Endothelial cell (in vitro differentiated cells): Measurements from ENCODE around the gene ADD1. TPM values are rescaled to one million over a fixed set of nuclear protein-coding genes. Genes with fewer than 3 reads are reported as not detected.

Experiments used
- DNase-seq: peaks from one replicate; pipeline ENCODE4 v3.0.0; 2021; ENCODE audit warnings: low spot score
- H3K27ac Mint-ChIP-seq: one replicate; pipeline ENCODE4 v1.8.0; 2021; ENCODE audit warnings: mixed read lengths, inconsistent platforms; ENCODE audit not compliant: unreplicated experiment
- H3K27me3 Mint-ChIP-seq: one replicate; pipeline ENCODE4 v1.8.0; 2021; ENCODE audit warnings: mild to moderate bottlenecking, moderate library complexity, mixed read lengths, inconsistent platforms; ENCODE audit not compliant: unreplicated experiment
- H3K36me3 Mint-ChIP-seq: one replicate; pipeline ENCODE4 v1.8.0; 2021; ENCODE audit warnings: mild to moderate bottlenecking, low read depth, mixed read lengths, inconsistent platforms; ENCODE audit not compliant: unreplicated experiment
- H3K4me1 Mint-ChIP-seq: one replicate; pipeline ENCODE4 v1.8.0; 2021; ENCODE audit warnings: mild to moderate bottlenecking, mixed read lengths, inconsistent platforms; ENCODE audit not compliant: unreplicated experiment
- H3K4me3 Mint-ChIP-seq: one replicate; pipeline ENCODE4 v1.8.0; 2021; ENCODE audit warnings: mild to moderate bottlenecking, mixed read lengths, inconsistent platforms; ENCODE audit not compliant: unreplicated experiment
- H3K9me3 Mint-ChIP-seq: one replicate; pipeline ENCODE4 v1.8.0; 2021; ENCODE audit warnings: mixed read lengths, inconsistent platforms; ENCODE audit not compliant: unreplicated experiment
- total RNA-seq: library from RNA; stranded (reverse); fragmentation: NEBNext Ultra II Directional; extraction: Animal tissue kit (Norgen Biotek cat#: 25700); gene quantifications from one replicate; pipeline ENCODE4 v1.2.1, GENCODE V29; 2021; ENCODE audit not compliant: unreplicated experiment
- TF ChIP-seq, protein P1 (sequence below): fragments of 200-600 bp; sonication (generic); IDR thresholded peaks from one replicate; pipeline ENCODE4 v1.5.0; 2021; ENCODE audit warnings: antibody characterized with exemption; ENCODE audit not compliant: unreplicated experiment

The ADD1 gene
- total RNA-seq, 1 donor from 2014 or later, result 337 TPM

DNA sequence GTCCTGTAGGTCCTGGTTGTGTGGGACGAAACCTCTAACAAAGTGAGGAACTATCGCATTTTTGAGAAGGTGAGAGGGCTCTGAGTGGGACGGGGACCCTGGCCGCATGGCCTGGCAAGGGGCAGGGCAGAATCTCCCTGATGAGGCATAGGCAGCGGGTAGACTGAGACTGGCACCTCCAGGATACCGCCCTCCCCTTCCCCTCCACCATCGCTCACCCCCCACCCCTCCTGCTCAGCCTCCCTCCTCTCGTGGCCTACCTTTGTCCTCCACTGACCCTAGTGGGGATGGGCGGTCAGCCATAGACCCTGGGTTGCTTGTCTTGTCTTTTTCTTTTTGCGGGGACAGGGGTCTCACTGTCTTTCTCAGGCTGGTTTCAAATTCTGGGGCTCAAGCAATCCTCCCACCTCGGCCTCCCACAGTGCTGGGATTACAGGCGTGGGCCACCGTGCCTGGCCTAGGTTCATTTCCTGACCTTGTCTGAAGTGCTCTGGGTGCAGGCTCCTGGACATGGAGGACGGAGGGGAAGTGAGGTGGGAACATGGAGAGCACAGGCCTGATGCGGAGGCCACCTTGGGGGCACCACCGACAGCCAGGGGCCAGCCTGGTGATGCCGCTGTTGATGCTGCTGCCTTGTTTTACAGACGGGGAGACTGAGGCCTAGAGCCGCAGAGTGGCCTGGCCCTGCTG is 10.5 kb upstream of the ADD1 start:
- Mint-ChIP-seq H3K27ac (peak overlapping the region; percentile 52), H3K27me3 (peaks cover 10% of the 10 kb centered on the region), H3K9me3 (no peaks in the 10 kb centered on the region), H3K4me3 (no peak overlapping the region), H3K36me3 (peaks cover 29% of the 10 kb centered on the region), H3K4me1 (peaks cover 2% of the 10 kb centered on the region)
- TF ChIP-seq, protein P1, sequence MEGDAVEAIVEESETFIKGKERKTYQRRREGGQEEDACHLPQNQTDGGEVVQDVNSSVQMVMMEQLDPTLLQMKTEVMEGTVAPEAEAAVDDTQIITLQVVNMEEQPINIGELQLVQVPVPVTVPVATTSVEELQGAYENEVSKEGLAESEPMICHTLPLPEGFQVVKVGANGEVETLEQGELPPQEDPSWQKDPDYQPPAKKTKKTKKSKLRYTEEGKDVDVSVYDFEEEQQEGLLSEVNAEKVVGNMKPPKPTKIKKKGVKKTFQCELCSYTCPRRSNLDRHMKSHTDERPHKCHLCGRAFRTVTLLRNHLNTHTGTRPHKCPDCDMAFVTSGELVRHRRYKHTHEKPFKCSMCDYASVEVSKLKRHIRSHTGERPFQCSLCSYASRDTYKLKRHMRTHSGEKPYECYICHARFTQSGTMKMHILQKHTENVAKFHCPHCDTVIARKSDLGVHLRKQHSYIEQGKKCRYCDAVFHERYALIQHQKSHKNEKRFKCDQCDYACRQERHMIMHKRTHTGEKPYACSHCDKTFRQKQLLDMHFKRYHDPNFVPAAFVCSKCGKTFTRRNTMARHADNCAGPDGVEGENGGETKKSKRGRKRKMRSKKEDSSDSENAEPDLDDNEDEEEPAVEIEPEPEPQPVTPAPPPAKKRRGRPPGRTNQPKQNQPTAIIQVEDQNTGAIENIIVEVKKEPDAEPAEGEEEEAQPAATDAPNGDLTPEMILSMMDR, result no peak
- DNase-seq, result no peak

DNA sequence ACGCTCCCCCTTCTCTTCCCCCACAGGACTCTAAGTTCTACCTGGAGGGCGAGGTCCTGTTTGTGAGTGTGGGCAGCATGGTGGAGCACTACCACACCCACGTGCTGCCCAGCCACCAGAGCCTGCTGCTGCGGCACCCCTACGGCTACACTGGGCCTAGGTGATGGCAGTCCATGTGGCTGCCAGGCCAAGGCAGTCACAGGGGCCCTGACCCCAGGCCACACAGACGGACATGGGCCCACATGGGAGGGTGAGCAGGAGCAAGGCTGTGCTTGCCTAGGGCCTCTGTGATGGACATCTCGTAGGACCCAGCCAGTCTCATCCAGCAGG is 10.0 kb upstream of the ADD1 start:
- no peak for DNase-seq
- H3K4me1 Mint-ChIP-seq, result peaks cover 5% of the 10 kb centered on the region
- H3K9me3 Mint-ChIP-seq, result no peaks in the 10 kb centered on the region
- H3K36me3 Mint-ChIP-seq, result peaks cover 28% of the 10 kb centered on the region
- TF ChIP-seq, protein P1, result no peak
- H3K4me3 Mint-ChIP-seq, result no peak overlapping the region
- peaks cover 8% of the 10 kb centered on the region for H3K27me3 Mint-ChIP-seq
- no peak overlapping the region for H3K27ac Mint-ChIP-seq

DNA sequence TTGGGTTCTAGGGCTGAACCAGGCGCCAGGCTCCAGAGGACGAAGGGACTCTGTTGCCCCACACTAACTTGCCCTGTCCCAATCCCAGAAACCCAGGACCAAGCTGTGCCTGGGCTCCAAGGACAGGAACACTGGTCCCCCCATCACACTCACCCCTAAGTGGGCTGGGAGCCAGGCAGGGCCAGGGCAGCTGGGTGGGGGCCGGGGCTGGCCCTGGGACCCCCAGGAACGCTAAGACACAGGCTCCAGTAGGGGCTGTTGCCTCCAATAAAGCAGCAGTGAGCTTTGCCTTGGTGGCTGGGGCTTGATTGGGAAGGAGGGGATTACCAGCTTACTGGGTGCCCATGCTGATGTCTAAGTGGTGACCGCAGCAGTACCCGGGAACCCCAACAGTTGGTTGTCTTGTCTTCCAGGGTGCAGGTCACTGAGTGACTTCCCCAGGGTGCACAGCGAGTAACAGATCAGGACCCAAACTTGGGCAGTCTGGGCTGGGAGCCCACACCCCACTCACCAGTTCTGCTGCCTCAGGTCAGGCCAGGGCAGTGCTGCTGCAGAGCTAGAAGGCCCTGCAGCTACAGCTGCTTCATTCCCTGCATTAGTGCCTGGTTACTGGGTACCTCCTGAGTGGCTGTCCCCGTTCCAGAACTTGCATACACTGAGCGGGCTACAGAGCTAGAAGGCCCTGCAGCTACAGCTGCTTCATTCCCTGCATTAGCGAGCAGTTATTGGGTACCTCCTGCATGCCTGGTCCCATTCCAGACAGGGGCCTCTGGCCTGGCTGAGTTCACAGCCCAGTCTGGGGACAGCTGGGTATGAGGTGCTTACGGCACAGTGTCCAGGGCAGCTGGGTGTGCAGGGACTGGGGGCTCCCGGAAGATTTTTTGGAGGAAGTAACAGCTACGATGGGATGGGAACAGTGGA is 9.4 kb upstream of the ADD1 start:
- Mint-ChIP-seq H3K27ac (no peak overlapping the region), H3K4me3 (no peak overlapping the region), H3K9me3 (no peaks in the 10 kb centered on the region), H3K4me1 (peaks cover 5% of the 10 kb centered on the region), H3K27me3 (peaks cover 4% of the 10 kb centered on the region), H3K36me3 (peaks cover 27% of the 10 kb centered on the region)
- TF ChIP-seq, protein P1, result no peak
- DNase-seq, result no peak

DNA sequence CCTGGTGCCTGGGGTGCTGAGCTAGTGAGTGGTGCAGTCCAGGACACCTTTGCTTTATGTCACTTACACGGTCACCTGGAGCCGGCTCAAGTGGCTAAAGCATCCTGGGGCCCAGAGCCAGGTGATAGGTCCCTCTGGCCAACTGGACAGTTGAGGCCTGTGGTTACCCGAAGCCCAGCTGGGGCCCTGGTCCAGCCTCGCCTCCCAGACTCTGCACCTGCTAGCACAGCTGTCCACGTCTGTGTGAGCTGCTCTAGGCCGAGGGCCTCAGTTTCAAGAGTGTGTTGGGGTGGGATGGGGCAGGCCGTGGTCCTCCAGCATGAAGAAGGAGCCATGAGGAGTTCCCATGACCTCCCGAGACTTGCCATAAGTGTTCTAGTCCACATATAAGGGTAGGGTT is 7.7 kb upstream of the ADD1 start:
- Mint-ChIP-seq H3K27ac (no peak overlapping the region), H3K4me3 (no peak overlapping the region), H3K27me3 (peaks cover 2% of the 10 kb centered on the region), H3K36me3 (peaks cover 31% of the 10 kb centered on the region), H3K9me3 (no peaks in the 10 kb centered on the region), H3K4me1 (peaks cover 5% of the 10 kb centered on the region)
- DNase-seq, result no peak
- TF ChIP-seq, protein P1, result no peak

DNA sequence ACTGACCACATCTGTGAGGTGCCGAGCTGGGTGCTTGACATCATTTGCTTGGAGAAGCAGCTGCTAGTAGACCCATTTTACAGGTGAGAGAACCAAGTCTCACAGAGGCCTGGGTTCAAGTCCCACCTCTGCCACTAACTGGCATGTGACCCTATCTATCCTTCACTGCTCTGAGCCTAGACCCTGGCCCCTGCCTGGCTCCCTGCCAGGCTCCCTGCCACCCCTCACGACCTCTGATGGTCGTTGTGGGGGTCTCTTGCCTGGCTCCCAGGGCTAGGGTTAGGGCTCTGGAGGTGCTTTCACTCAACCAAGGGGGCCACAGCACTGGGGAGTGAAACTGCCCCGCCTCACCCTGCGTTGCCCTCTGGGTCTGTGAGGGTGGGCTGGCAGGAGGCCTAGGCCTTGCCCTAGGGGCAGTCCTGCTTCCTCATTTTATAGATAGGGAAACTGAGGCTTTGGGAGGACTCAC is 7.2 kb upstream of the ADD1 start:
- Mint-ChIP-seq H3K4me3 (no peak overlapping the region), H3K27ac (no peak overlapping the region), H3K36me3 (peaks cover 31% of the 10 kb centered on the region), H3K4me1 (peaks cover 5% of the 10 kb centered on the region), H3K27me3 (peaks cover 2% of the 10 kb centered on the region), H3K9me3 (no peaks in the 10 kb centered on the region)
- DNase-seq, result no peak
- TF ChIP-seq, protein P1, result no peak
